ENCODE measurements around the gene CXCR4. TPM values are rescaled to one million over a fixed set of nuclear protein-coding genes. Genes with fewer than 3 reads are reported as not detected.

Gene CXCR4
- polyA plus RNA-seq, 1 of the 3 experiments (the other 2 are of a cell fraction) = 0.48 TPM

DNA sequence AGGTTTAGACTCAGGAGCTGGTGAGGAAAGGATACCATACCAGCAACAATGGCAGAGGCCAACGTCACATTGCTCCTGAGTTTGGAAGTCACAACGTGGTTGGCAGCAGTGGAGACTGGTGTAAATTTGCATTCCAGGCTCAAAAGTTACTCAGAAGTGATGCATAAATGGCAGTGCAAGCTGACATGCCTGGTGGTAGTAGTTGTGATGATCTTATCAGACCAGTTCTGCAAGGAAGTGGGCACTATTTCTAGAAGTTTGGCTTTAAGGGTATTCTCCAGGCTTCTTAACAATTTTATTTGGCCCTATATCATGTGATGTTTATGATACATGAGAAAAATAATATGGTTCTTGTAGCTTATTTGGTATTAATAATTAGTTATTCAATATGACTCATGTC, 37.8 kb downstream of the CXCR4 start:
- DNase-seq = no peak
- H3K4me1 ChIP-seq (ENCODE audit: control insufficient read depth in 1 of 2, insufficient read depth in 2 of 2, low read depth in 1 of 2, low read length in 1 of 2) = peaks cover 0 to 3% of the 10 kb centered on the region in 2 experiments; a peak in 1 of 4 replicates
- no peaks in the 10 kb centered on the region for H3K9me2 ChIP-seq
- no peak overlapping the region for H3K27ac ChIP-seq (ENCODE audit: low read depth in 2 of 2, low read length in 1 of 2)
- H3K9me3 ChIP-seq = no peaks in the 10 kb centered on the region
- 43% methylated on average over 2 of the region's 2 CpGs for WGBS (ENCODE audit: low lambda C conversion rate)
- no peak overlapping the region for H3K4me2 ChIP-seq
- no peak for TF ChIP-seq TAF1 (IDR thresholded peaks at IDR 0.05; ENCODE audit: borderline replicate concordance, low read depth, low read length)
- TF ChIP-seq SMC3 (IDR thresholded peaks at IDR 0.05; ENCODE audit: low read depth, low read length) = no peak
- TF ChIP-seq, protein P1, sequence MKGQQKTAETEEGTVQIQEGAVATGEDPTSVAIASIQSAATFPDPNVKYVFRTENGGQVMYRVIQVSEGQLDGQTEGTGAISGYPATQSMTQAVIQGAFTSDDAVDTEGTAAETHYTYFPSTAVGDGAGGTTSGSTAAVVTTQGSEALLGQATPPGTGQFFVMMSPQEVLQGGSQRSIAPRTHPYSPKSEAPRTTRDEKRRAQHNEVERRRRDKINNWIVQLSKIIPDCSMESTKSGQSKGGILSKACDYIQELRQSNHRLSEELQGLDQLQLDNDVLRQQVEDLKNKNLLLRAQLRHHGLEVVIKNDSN (IDR thresholded peaks at IDR 0.05; ENCODE audit: borderline replicate concordance, low read depth) = no peak
- TF ChIP-seq, protein P2, sequence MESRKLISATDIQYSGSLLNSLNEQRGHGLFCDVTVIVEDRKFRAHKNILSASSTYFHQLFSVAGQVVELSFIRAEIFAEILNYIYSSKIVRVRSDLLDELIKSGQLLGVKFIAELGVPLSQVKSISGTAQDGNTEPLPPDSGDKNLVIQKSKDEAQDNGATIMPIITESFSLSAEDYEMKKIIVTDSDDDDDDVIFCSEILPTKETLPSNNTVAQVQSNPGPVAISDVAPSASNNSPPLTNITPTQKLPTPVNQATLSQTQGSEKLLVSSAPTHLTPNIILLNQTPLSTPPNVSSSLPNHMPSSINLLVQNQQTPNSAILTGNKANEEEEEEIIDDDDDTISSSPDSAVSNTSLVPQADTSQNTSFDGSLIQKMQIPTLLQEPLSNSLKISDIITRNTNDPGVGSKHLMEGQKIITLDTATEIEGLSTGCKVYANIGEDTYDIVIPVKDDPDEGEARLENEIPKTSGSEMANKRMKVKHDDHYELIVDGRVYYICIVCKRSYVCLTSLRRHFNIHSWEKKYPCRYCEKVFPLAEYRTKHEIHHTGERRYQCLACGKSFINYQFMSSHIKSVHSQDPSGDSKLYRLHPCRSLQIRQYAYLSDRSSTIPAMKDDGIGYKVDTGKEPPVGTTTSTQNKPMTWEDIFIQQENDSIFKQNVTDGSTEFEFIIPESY (IDR thresholded peaks at IDR 0.05; ENCODE audit: borderline replicate concordance, low read depth) = no peak
- no peak for TF ChIP-seq FOSL2 (IDR thresholded peaks at IDR 0.05; ENCODE audit: borderline replicate concordance, low read depth)
- TF ChIP-seq RXRA (IDR thresholded peaks at IDR 0.05; ENCODE audit: borderline replicate concordance, low read depth) = no peak
- no peaks in the 10 kb centered on the region for H3F3A ChIP-seq (replicated peaks; ENCODE audit: insufficient read depth)
- no peak overlapping the region for H3K4me3 ChIP-seq (ENCODE audit: low read depth in 2 of 2, low read length in 1 of 2)
- H3K36me3 ChIP-seq (replicated peaks in 1 of 2; ENCODE audit: control insufficient read depth in 1 of 2, insufficient read depth in 2 of 2, low read length in 1 of 2) = no peaks in the 10 kb centered on the region
- no peaks in the 10 kb centered on the region for H3K79me2 ChIP-seq (ENCODE audit: insufficient read depth)
- H2AFZ ChIP-seq (ENCODE audit: low read depth) = no peak overlapping the region
- ChIA-PET CTCF (interaction anchor here (1.0 kb wide), 1 partner anchor 82 kb away, joined by 3 read pairs; no protein-coding TSS in a partner anchor), POLR2A (no interaction called here)
- no peak overlapping the region for H3K9ac ChIP-seq
- no peaks in the 10 kb centered on the region for H3K27me3 ChIP-seq (ENCODE audit: insufficient read depth)
- no peaks in the 10 kb centered on the region for H4K20me1 ChIP-seq (ENCODE audit: insufficient read depth)

DNA sequence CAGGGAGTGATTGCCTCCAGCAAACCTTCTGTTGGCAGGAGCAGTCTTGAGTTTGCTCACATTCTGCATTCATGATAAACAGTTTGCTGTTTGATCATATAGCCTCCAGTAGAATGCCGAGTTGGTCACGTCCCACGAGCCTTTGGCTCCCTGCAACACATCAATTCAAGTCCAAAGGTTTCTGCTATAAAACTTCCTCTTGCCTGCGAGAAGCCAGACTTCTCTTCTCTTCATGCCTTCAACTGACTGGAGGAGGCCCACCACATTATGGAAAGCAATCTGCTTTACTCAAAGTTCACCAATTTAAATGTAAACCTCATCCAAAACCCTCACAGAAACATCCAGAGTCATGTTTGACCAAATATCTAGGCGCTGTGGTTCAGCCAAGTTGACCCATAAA, 40.8 kb downstream of the CXCR4 start:
- H2AFZ ChIP-seq (ENCODE audit: low read depth) = no peak overlapping the region
- no peak for DNase-seq
- no peaks in the 10 kb centered on the region for H3F3A ChIP-seq (replicated peaks; ENCODE audit: insufficient read depth)
- no peak overlapping the region for H3K4me2 ChIP-seq
- H3K9me3 ChIP-seq = no peaks in the 10 kb centered on the region
- no peaks in the 10 kb centered on the region for H3K36me3 ChIP-seq (replicated peaks in 1 of 2; ENCODE audit: control insufficient read depth in 1 of 2, insufficient read depth in 2 of 2, low read length in 1 of 2)
- no peaks in the 10 kb centered on the region for H3K79me2 ChIP-seq (ENCODE audit: insufficient read depth)
- ChIA-PET CTCF (interaction anchor here (1.4 kb wide), 1 partner anchor 163 kb away, joined by 3 read pairs; no protein-coding TSS in a partner anchor), POLR2A (no interaction called here)
- TF ChIP-seq YY1 (IDR thresholded peaks at IDR 0.05; ENCODE audit: low read depth) (no peak), POLR2AphosphoS5 (IDR thresholded peaks at IDR 0.05; ENCODE audit: low read depth, low read length) (no peak), GABPA (IDR thresholded peaks at IDR 0.05; ENCODE audit: low read depth) (no peak), TEAD4 (IDR thresholded peaks at IDR 0.05; ENCODE audit: borderline replicate concordance, insufficient read depth) (no peak), RAD21 (IDR thresholded peaks at IDR 0.05; ENCODE audit: low read length) (no peak), RXRA (IDR thresholded peaks at IDR 0.05; ENCODE audit: borderline replicate concordance, low read depth) (no peak), GATA2 (CRISPR knock-in tag; IDR thresholded peaks at IDR 0.05) (no peak), EZH2phosphoT487 (IDR thresholded peaks at IDR 0.05; ENCODE audit: borderline replicate concordance, low read depth) (no peak)
- TF ChIP-seq, protein P3, sequence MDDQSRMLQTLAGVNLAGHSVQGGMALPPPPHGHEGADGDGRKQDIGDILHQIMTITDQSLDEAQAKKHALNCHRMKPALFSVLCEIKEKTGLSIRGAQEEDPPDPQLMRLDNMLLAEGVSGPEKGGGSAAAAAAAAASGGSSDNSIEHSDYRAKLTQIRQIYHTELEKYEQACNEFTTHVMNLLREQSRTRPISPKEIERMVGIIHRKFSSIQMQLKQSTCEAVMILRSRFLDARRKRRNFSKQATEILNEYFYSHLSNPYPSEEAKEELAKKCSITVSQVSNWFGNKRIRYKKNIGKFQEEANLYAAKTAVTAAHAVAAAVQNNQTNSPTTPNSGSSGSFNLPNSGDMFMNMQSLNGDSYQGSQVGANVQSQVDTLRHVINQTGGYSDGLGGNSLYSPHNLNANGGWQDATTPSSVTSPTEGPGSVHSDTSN (IDR thresholded peaks at IDR 0.05) = no peak
- TF ChIP-seq, protein P4, sequence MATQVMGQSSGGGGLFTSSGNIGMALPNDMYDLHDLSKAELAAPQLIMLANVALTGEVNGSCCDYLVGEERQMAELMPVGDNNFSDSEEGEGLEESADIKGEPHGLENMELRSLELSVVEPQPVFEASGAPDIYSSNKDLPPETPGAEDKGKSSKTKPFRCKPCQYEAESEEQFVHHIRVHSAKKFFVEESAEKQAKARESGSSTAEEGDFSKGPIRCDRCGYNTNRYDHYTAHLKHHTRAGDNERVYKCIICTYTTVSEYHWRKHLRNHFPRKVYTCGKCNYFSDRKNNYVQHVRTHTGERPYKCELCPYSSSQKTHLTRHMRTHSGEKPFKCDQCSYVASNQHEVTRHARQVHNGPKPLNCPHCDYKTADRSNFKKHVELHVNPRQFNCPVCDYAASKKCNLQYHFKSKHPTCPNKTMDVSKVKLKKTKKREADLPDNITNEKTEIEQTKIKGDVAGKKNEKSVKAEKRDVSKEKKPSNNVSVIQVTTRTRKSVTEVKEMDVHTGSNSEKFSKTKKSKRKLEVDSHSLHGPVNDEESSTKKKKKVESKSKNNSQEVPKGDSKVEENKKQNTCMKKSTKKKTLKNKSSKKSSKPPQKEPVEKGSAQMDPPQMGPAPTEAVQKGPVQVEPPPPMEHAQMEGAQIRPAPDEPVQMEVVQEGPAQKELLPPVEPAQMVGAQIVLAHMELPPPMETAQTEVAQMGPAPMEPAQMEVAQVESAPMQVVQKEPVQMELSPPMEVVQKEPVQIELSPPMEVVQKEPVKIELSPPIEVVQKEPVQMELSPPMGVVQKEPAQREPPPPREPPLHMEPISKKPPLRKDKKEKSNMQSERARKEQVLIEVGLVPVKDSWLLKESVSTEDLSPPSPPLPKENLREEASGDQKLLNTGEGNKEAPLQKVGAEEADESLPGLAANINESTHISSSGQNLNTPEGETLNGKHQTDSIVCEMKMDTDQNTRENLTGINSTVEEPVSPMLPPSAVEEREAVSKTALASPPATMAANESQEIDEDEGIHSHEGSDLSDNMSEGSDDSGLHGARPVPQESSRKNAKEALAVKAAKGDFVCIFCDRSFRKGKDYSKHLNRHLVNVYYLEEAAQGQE (IDR thresholded peaks at IDR 0.05; ENCODE audit: low read depth, low read length) = no peak
- no peak overlapping the region for H3K9ac ChIP-seq
- no peaks in the 10 kb centered on the region for H3K27me3 ChIP-seq (ENCODE audit: insufficient read depth)
- WGBS (ENCODE audit: low lambda C conversion rate) = 49% methylated on average over 5 of the region's 5 CpGs
- H3K27ac ChIP-seq (ENCODE audit: low read depth in 2 of 2, low read length in 1 of 2) = no peak overlapping the region
- no peaks in the 10 kb centered on the region for H4K20me1 ChIP-seq (ENCODE audit: insufficient read depth)
- H3K4me1 ChIP-seq (ENCODE audit: control insufficient read depth in 1 of 2, insufficient read depth in 2 of 2, low read depth in 1 of 2, low read length in 1 of 2) = peaks cover 0 to 3% of the 10 kb centered on the region in 2 experiments; a peak in 1 of 4 replicates
- H3K4me3 ChIP-seq (ENCODE audit: low read depth in 2 of 2, low read length in 1 of 2) = no peak overlapping the region
- no peaks in the 10 kb centered on the region for H3K9me2 ChIP-seq

Data from SK-N-SH (cell line).